Common myeloid progenitor, CD34-positive (primary cell): Measurements from ENCODE around the gene LGI4.

Experiments
- CTCF ChIA-PET: fragments of 350-600 bp; sonication (Branson Sonifier 250); formaldehyde crosslinking; loops from one replicate; lab custom pipeline; 2021; ENCODE audit warnings: antibody characterized with exemption; lab: Charles Lee
- POLR2A ChIA-PET: fragments of 350-600 bp; sonication (Branson Sonifier 250); formaldehyde crosslinking; loops from one replicate; lab custom pipeline; 2021; ENCODE audit warnings: antibody characterized with exemption; lab: Charles Lee
- DNase-seq, 3 donors: peaks; one replicate each; pipeline versions ENCODE4 v3.0.0 to v3.0.0-alpha.2; 2013
- H3K27ac ChIP-seq, 2 experiments: 1 replicate in 1 of 2; 2 replicates in 1 of 2; pipeline ENCODE4 v1.7.0; 2013; ENCODE audit warnings: inconsistent platforms in 2 of 2, low read length in 2 of 2, mild to moderate bottlenecking in 2 of 2, low read depth in 1 of 2, moderate library complexity in 1 of 2; ENCODE audit not compliant: severe bottlenecking in 2 of 2, insufficient read depth in 1 of 2, poor library complexity in 1 of 2
- H3K27me3 ChIP-seq, 5 experiments: replicated peaks in 2 of 5; 1 replicate in 3 of 5; 2 replicates in 2 of 5; pipeline versions ENCODE4 v1.6.1 to v1.7.0; 2013; ENCODE audit warnings: low read length in 4 of 5, mild to moderate bottlenecking in 2 of 5, moderate library complexity in 2 of 5, inconsistent platforms in 1 of 5; ENCODE audit not compliant: insufficient read depth in 5 of 5, control insufficient read depth in 4 of 5
- H3K36me3 ChIP-seq, 4 experiments: 1 replicate in 2 of 4; 2 replicates in 2 of 4; pipeline versions ENCODE4 v1.6.1 to v1.7.0; 2013; ENCODE audit warnings: low read length in 3 of 4, control low read depth in 1 of 4, mild to moderate bottlenecking in 1 of 4; ENCODE audit not compliant: control insufficient read depth in 4 of 4, insufficient read depth in 4 of 4
- H3K4me1 ChIP-seq, 4 experiments: 1 replicate in 3 of 4; 2 replicates in 1 of 4; pipeline versions ENCODE4 v1.6.1 to v1.7.1; 2013; ENCODE audit warnings: low read length in 3 of 4, mild to moderate bottlenecking in 3 of 4, control low read depth in 1 of 4, inconsistent platforms in 1 of 4, moderate library complexity in 1 of 4; ENCODE audit not compliant: control insufficient read depth in 4 of 4, insufficient read depth in 4 of 4; ENCODE audit errors: control extremely low read depth in 1 of 4
- H3K4me3 ChIP-seq, 7 experiments: 1 replicate in 4 of 7; 2 replicates in 3 of 7; pipeline versions ENCODE4 v1.5.1 to v1.7.0; 2013; ENCODE audit warnings: mild to moderate bottlenecking in 7 of 7, low read length in 6 of 7, moderate library complexity in 6 of 7, inconsistent platforms in 2 of 7, low read depth in 2 of 7, control low read depth in 1 of 7; ENCODE audit not compliant: insufficient read depth in 4 of 7, control insufficient read depth in 1 of 7; ENCODE audit errors: extremely low read depth in 1 of 7
- H3K9me3 ChIP-seq, 5 experiments: 1 replicate in 4 of 5; 2 replicates in 1 of 5; pipeline versions ENCODE4 v1.6.1 to v1.7.1; 2013; ENCODE audit warnings: low read length in 4 of 5, mild to moderate bottlenecking in 2 of 5, inconsistent platforms in 1 of 5, low read depth in 1 of 5, moderate library complexity in 1 of 5; ENCODE audit not compliant: control insufficient read depth in 4 of 5, insufficient read depth in 2 of 5; ENCODE audit errors: control extremely low read depth in 1 of 5
- WGBS: methylation state at CpG from one replicate; pipeline ENCODE4 v1.1.5; 2013; ENCODE audit not compliant: insufficient coverage; 5-methylcytosine and 5-hydroxymethylcytosine counted together

LGI4 gene

GRCh38 chr19:35075202-35076025 is 59.4 kb downstream of the LGI4 start:
- no peaks in the 10 kb centered on the region for H3K36me3 ChIP-seq
- no peak for DNase-seq
- no peak overlapping the region for H3K4me3 ChIP-seq
- no peaks in the 10 kb centered on the region for H3K27me3 ChIP-seq
- WGBS: 96% methylated on average over 20 of the region's 21 CpGs
- H3K9me3 ChIP-seq: peaks cover 0 to 3% (median 0%) of the 10 kb centered on the region in 5 experiments
- CTCF ChIA-PET: no interaction called here
- POLR2A ChIA-PET: no interaction called here
- H3K27ac ChIP-seq: no peak overlapping the region
- H3K4me1 ChIP-seq: peaks cover 0 to 8% (median 2%) of the 10 kb centered on the region in 4 experiments
